ENCODE data around the gene ALDOC.

The ALDOC gene

DNA sequence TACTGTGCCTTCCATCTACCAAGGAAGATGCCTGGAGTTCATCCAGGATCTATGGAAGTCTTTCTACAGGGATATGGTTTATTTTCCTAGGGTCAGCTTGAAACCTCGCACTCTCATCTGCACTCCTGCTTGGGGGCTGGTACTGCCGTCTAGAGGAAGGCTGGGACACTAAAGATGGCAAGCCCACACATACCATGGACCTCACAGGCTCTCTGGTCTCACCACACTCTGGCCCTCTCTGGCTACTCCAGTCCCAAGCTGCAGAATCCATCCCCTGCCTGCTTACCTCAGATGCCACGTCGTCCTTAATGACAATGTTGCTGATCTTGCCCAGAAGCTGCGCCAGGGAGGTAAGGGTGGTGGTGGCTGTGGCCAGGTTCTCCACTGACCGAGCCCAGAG, 22.1 kb downstream of the ALDOC start:
- DNase-seq (ENCODE audit: low read depth): no peak
- no peak overlapping the region for H3K4me3 ChIP-seq (ENCODE audit: low read depth, low read length)
- TF ChIP-seq, protein P1, sequence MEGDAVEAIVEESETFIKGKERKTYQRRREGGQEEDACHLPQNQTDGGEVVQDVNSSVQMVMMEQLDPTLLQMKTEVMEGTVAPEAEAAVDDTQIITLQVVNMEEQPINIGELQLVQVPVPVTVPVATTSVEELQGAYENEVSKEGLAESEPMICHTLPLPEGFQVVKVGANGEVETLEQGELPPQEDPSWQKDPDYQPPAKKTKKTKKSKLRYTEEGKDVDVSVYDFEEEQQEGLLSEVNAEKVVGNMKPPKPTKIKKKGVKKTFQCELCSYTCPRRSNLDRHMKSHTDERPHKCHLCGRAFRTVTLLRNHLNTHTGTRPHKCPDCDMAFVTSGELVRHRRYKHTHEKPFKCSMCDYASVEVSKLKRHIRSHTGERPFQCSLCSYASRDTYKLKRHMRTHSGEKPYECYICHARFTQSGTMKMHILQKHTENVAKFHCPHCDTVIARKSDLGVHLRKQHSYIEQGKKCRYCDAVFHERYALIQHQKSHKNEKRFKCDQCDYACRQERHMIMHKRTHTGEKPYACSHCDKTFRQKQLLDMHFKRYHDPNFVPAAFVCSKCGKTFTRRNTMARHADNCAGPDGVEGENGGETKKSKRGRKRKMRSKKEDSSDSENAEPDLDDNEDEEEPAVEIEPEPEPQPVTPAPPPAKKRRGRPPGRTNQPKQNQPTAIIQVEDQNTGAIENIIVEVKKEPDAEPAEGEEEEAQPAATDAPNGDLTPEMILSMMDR (IDR thresholded peaks at IDR 0.05; ENCODE audit: control insufficient read depth, extremely low read depth, insufficient read depth): peak; percentile 35

DNA sequence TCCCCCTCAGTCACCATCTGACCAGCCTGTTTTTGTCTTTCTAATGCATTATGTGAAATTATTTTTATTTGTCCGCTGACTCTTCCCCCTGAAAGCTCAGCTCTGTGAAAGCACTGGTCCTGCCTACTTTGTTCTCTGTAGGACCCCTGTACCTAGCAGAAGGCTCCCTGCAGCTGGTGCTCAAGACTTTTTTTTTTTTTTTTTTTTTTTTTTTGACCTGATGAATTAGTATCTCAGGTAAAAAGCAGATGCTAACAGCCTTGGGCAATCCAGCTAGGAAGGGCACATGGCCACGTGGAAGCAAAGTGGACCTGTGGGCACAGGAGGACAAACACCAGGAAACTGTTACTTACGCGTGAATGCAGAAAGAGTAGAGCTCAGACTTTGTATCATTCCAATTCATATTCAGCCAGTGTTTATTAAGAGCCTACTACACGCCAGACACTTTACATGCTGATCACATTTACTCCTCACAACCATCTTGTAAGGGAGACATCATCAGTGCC, 23.6 kb downstream of the ALDOC start:
- H3K4me3 ChIP-seq (ENCODE audit: low read depth, low read length): no peak overlapping the region
- TF ChIP-seq, protein P1 (IDR thresholded peaks at IDR 0.05; ENCODE audit: control insufficient read depth, extremely low read depth, insufficient read depth): no peak
- DNase-seq (ENCODE audit: low read depth): no peak

DNA sequence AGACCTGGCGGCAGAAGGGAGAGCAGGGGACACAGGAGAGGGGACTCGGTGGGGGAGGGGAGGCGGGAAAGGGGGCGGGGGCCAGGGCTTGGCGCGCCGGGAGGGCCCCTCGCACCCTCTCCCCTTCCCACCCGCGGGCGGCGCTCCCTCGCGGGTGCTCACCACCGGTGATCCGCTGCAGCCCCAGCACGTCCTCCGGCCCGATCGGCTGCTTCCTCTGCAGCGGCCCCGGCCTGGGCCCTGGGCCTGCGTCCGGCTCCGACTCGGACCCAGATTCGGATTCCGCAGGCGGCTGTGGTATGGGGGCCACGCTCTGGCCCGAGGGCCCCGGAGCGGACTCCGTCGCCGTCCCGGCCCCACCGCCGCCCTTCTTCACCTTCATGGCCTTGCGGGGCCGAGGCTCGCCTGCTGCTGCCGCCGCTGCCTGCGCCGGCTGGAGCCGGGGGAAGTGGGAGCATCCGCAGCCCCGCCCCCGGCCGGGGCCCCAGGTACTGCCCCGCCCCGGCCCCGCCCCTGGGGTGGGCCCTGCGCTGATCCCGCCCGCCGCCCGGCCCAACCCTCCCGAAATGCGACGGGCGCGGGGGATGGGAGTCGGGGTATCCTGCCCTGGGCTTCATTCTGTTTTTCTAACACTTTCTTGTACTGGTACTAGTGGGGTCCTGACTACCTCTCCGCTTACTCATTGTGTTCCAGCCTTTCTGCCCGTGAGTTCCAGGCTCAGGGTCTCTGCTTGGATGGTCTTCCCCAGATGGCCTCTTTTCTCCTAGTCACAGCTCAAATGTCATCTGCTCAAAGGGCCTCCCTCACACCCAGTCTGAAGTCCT, 24.3 kb downstream of the ALDOC start, which contains the start of gene UNC119:
Gene UNC119, minus strand, starts transcription at position 449 of the 824 bp plus-strand sequence. Its CDS starts 67 bp downstream, at position 382.
- TF ChIP-seq, protein P1 (IDR thresholded peaks at IDR 0.05; ENCODE audit: control insufficient read depth, extremely low read depth, insufficient read depth): no peak
- DNase-seq (ENCODE audit: low read depth): no peak
- H3K4me3 ChIP-seq (ENCODE audit: low read depth, low read length): peak within 1 kb of the TSS; percentile 86

- DNase-seq (ENCODE audit: low read depth): no peak
- TF ChIP-seq, protein P1 (IDR thresholded peaks at IDR 0.05; ENCODE audit: control insufficient read depth, extremely low read depth, insufficient read depth): no peak
Observed at GRCh38 chr17:28551421-28552175, 25.1 kb downstream of the ALDOC start.

DNA sequence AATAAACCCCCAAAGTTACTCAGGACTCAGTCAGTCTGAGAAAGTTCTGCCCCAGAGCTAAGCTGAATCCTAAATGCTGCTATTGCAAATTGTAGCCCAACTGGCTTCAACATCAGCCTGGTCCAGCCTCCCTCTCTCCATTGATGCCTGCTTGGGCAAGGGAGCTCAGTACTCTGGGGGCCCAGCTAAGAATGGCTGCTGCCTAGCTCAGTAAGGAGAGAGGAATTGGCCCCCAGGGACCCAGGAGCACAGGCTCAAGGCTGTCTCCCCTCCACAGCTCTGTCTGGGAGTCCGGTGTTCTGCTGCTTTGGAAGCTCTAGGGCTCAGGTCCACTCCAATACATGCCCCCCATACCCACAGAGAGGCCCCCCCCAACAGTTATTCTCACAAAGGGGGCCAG, 25.8 kb downstream of the ALDOC start:
- H3K4me3 ChIP-seq (ENCODE audit: low read depth, low read length): no peak overlapping the region
- TF ChIP-seq, protein P1 (IDR thresholded peaks at IDR 0.05; ENCODE audit: control insufficient read depth, extremely low read depth, insufficient read depth): no peak
- no peak for DNase-seq (ENCODE audit: low read depth)

More at GRCh38 chr17:28551421-28552175, 25.1 kb downstream of the ALDOC start:
- peak overlapping the region; percentile 86 for H3K4me3 ChIP-seq (ENCODE audit: low read depth, low read length)

DNA sequence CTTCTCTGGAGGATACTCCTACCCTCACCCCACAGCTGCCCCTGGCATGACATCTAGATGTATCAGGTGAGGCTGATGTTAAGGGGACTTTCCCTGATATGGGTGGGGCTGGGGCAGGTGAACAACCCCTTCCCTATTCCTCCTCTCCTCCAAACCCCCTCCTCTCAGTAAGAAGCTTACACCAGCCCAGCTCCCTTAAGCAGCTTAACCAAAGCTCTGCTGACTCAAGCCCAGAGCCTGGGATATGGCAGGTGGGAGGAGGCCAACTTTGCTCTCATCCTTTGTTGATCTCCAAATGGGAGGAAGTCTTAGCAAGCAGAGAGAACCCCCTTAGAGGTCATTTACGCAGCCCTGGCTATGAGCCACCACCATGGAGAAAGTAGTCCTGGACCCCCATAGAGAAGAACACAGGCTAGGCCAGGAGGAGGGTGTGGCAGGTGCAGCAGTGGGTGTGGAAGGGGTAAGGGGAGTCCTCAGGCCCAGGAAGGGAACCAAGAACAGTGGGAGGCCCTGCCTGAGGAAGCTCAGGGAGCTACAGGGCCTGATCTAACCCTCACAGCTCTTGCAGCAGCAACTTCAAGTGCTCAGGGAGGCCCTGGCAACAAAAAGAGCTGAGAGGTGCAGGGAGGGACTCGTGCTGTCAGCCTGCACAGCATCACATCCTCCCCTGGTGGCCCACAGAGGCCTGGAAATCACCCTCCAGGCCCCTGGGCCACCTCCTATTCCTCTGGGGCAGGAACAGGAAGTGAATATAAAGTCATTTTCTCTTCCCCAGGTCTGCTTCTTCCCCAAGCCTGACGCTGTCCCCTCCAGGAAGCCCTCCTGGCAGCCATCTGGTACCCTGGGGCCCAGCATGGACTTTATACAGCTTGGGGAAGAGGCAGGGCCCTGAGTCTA, 27.2 kb downstream of the ALDOC start:
- TF ChIP-seq, protein P1 (IDR thresholded peaks at IDR 0.05; ENCODE audit: control insufficient read depth, extremely low read depth, insufficient read depth): no peak
- no peak for DNase-seq (ENCODE audit: low read depth)
- H3K4me3 ChIP-seq (ENCODE audit: low read depth, low read length): no peak overlapping the region
